ENCODE measurements around the gene NDC80.

The NDC80 gene

GRCh38 chr18:2559249-2559648, 12.1 kb upstream of the NDC80 start:
- DNase-seq = no peak

- DNase-seq = no peak
Observed at GRCh38 chr18:2564373-2564772, 7.0 kb upstream of the NDC80 start.

GRCh38 chr18:2568129-2568528, 3.2 kb upstream of the NDC80 start:
- DNase-seq = no peak

GRCh38 chr18:2568605-2569004, 2.8 kb upstream of the NDC80 start:
- DNase-seq = no peak

- DNase-seq = no peak
Observed at GRCh38 chr18:2569338-2570207, 1.8 kb upstream of the NDC80 start.

GRCh38 chr18:2570772-2571199, 571 bp upstream of the NDC80 start:
- DNase-seq = no peak

GRCh38 chr18:2572171-2572569, 813 bp downstream of the NDC80 start:
- DNase-seq = no peak

- no peak for DNase-seq
Observed at GRCh38 chr18:2572892-2573291, 1.5 kb downstream of the NDC80 start.

GRCh38 chr18:2573408-2573807, 2.1 kb downstream of the NDC80 start:
- DNase-seq = no peak

GRCh38 chr18:2587788-2588187, 16.4 kb downstream of the NDC80 start:
- no peak for DNase-seq

- no peak for DNase-seq
Observed at GRCh38 chr18:2588666-2589344, 17.4 kb downstream of the NDC80 start.

- DNase-seq = no peak
Observed at GRCh38 chr18:2589345-2590068, 18.1 kb downstream of the NDC80 start.

GRCh38 chr18:2590303-2590702, 18.9 kb downstream of the NDC80 start:
- no peak for DNase-seq

- no peak for DNase-seq
Observed at GRCh38 chr18:2597639-2598038, 26.3 kb downstream of the NDC80 start.

- DNase-seq = no peak
Observed at GRCh38 chr18:2602844-2603243, 31.5 kb downstream of the NDC80 start.

- no peak for DNase-seq
Observed at GRCh38 chr18:2606335-2606734, 35.0 kb downstream of the NDC80 start.

GRCh38 chr18:2609604-2610003, 38.2 kb downstream of the NDC80 start:
- DNase-seq = no peak

- DNase-seq = no peak
Observed at GRCh38 chr18:2610549-2610948, 39.2 kb downstream of the NDC80 start.

GRCh38 chr18:2612996-2613395, 41.6 kb downstream of the NDC80 start:
- no peak for DNase-seq

GRCh38 chr18:2617401-2617998, 46.1 kb downstream of the NDC80 start:
- no peak for DNase-seq

- no peak for DNase-seq
Observed at GRCh38 chr18:2618009-2618408, 46.7 kb downstream of the NDC80 start.

GRCh38 chr18:2625217-2625616, 53.9 kb downstream of the NDC80 start:
- no peak for DNase-seq

GRCh38 chr18:2627821-2628276, 56.5 kb downstream of the NDC80 start:
- DNase-seq = no peak
